HG02943 (cell line): Measurements from ENCODE around the gene FAM204A.

Experiments used
- ATAC-seq: cut with Tn5 transposase; IDR thresholded peaks from one replicate; pipeline ENCODE4 v1.9.1; 2021; ENCODE audit warnings: mild to moderate bottlenecking, low read depth, moderate library complexity; ENCODE audit not compliant: unreplicated experiment

FAM204A gene

GRCh38 chr10:118255355-118255754, 86.8 kb downstream of the FAM204A start:
- ATAC-seq: no peak

GRCh38 chr10:118254654-118255053, 87.5 kb downstream of the FAM204A start:
- no peak for ATAC-seq

GRCh38 chr10:118253397-118253796, 88.7 kb downstream of the FAM204A start:
- no peak for ATAC-seq

- ATAC-seq: no peak
Observed at GRCh38 chr10:118251791-118252190, 90.3 kb downstream of the FAM204A start.

- ATAC-seq: no peak
Observed at GRCh38 chr10:118249714-118250113, 92.4 kb downstream of the FAM204A start.
